GM21576 (cell line): Measurements from ENCODE around the gene SALL4.
"Not testable (repeated sequence)": the region's sequence is repeated elsewhere in the genome, so short reads cannot be mapped to it uniquely, and the experiment has no call there.

ENCODE experiments used
- ATAC-seq: cut with Tn5 transposase; IDR thresholded peaks from one replicate; pipeline ENCODE4 v1.9.1; 2021; ENCODE audit warnings: mild to moderate bottlenecking, moderate library complexity; ENCODE audit not compliant: unreplicated experiment

The SALL4 gene

DNA sequence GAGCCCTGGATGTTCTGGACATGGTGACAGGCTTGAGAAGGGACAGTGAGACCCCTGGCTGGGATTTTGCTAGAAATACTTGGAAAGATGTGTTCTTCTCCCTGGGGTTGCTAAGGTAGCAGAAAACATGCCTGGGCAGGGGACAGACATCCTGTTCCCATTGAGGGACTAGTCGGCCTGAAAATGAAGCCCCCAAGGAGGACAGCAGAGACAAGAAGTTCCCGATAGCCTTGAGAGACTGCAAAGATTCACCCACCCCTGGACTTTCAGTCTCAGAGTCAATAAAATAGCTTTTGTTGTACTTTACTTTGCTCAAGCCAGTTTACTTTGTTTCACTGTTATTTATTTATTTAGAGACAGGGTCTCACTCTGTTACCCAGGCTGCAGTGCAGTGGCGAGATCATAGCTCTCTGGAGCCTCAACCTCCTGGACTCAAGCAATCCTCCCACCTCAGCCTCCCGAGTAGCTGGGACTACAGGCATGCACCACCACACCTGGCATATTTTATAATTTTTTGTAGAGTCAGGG lies 62.5 kb downstream of the SALL4 start:
- ATAC-seq: no peak

DNA sequence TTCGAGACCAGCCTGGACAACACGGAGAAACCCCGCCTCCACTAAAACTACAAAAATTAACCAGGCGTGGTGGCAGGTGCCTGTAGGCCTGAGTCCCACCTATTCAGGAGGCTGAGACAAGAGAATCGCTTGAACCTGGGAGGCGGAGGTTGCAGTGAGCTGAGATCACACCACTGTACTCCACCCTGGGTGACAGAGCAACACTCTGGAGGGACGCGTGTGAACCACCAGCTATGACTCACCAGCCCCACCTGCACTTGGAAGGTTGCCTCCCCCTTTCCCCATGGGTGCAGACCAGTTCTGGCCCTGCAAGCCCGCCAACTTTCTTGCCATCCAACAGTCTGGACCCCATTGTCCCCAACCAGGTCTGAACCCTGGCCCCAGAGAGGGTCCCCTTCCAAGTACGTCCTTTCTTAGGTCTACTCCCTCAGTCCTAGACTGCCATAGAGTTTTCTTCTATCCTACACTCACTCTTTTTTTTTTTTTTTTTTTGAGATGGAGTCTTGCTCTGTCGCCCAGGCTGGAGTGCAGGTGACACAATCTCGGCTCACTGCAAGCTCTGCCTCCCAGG lies 63.4 kb downstream of the SALL4 start:
- ATAC-seq: no peak

DNA sequence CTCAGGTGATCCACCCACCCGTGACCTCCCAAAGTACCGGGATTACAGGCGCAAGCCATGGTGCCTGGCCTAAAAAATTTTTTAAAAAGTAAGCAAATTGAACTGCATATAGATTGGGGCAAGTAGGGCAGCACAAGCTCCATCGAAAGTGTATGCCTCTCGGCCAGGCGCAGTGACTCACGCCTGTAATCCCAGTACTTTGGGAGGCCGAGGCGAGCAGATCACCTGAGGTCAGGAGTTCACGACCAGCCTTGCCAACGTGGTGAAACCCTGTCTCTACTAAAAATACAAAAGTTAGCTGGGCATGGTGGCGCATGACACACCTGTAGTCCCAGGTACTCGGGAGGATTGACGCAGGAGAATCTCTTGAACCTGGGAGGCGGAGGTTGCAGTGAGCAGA lies 64.1 kb downstream of the SALL4 start:
- not testable (repeated sequence) for ATAC-seq

DNA sequence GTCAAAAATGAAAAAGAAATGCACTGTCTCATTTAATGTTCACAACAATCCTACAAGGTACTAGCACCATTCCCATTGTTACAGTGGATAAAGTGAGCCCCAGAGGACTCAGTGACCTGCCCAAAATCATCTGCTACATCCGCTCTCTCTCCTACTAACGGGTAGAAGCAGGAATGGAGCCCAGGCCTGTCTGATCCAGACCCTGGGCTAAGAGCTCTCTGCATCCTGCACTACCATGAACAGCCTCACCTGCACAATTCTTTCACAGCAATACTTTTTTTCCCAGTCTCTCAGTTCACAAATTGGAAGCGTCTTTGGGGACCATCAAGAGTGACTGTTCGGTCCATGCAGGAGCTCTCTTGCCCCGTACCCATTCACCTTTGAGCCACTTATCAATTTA lies 65.4 kb downstream of the SALL4 start:
- no peak for ATAC-seq

DNA sequence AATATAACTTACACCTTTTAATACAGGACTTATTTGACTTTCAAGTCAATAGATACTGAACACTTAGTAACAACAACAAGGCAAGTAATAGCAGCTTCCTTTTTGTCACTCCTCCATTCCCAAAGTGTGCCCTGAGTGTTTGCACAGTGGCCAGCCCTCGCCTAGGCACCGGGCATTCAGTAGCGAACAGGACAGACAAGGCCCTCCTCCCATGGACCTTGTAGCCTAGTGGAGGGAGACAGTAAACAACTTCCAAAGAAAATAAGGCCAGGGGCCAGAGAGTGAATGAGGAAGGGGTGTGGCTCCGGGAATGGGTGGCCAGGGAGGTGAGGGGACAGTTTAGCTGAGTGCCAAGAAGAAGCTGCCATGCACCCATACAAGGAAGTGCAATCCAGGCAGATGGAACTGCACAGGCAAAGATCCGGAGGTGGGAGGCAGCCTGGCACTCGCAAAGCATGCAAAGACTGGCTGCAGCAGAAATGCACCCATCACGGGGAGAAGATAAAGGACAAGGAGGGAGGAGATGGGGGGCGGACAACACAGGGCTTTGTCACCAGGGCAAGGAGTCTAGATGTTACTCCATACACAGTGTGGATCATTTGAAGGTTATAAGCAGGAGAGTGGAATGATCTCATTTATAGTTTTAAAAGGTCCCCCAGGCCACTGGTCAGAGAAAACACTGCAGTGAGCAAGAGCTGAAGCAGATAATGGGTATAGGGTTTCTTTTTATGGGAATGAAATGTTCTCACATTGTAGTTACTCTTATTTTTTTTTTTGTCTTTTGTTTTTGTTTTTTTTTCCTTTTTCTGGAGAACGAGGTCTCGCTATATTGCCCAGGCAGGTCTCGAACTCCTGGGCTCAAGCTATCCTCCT lies 66.4 kb downstream of the SALL4 start:
- ATAC-seq: no peak

DNA sequence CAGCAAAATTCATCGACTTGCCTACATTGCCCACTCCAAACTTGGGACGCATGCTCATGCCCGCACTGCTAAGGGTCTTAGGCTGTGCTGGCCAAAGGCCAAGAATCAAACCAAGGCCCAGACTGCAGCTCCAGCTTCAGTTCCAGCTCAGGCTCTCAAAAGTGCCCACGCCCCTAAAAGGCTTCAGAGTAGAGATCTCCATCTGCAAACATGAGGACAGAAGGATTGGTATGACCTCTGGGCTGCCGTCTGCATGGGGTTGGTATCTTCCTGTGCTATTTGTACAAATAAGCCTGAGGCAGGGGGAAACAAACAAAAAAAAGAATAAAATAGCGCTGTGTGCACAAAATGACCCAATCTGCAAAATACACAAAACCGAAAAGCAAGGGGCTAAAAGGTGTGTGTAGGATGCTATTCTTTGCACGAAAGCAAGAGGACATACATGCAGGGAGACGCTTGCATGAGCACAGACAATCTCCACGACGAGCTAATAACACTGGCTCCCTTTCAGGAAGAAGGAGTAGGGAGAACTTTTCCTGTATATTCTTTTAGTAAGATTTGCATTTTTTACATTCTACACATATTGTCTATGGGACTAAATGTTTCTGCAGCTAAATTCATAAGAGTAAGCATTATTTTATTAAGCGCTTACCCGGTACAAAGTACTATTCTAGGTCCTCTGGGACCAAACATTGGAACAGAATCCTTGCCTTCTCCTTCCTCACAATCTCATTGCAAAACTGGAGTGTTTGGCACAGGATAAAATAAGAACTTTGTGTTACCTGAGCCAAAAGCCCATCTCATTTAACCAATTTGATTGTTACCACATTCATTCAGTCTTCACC lies 67.2 kb downstream of the SALL4 start:
- no peak for ATAC-seq

DNA sequence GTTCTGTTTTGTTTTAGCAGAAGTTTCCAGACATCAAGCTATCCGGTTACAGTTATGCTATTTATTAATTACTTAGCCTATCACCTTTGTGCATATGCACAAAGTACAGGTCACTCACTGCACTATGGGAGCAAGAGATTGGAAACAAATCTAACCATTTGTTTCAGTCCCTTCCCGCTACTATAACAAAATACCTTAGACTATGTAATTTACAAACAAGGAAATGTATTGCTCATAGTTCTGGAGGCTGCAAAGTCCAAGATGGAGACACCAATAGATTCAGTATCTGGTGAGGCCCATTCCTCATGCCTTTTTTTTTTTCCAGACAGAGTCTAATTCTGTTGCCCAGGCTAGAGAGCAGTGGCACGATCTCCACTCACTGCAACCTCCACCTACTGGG lies 69.3 kb downstream of the SALL4 start:
- ATAC-seq: no peak
